ENCODE results near the gene NELFCD.

Gene NELFCD

DNA sequence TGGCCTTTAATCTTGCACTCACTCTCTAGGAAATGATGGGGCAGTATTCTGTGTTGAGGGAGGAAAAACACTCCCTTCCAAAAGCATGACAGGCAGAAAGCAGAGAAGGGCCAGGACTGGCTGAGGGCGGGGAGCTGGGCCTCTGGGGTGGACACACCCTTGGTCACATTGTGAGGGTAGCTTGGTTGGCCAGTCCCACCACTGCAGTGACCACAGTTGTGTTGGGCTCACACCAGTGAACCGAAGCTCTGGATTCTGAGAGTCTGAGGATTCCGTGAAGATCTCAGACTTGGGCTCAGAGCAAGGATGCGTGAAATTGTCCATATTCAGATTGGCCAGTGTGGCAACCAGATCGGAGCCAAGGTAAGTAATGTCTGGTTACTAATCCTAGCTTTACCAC, 38.2 kb downstream of the NELFCD start, which contains the start of gene TUBB1:
Gene TUBB1 (plus strand): TSS at position 213 of the 400 bp plus-strand sequence. CDS start 94 bp downstream, at position 307.
- no peak within 1 kb of the TSS for H3K4me3 ChIP-seq (ENCODE audit: low read depth, low read length)
- POLR2A ChIA-PET, result interaction anchor here (5.1 kb wide), 1 partner anchor 13 kb away, joined by 19 read pairs; the partner anchor contains the start of gene ATP5F1E
- peaks cover 3 to 17% of the 10 kb centered on the region in 2 experiments; a peak in 2 of 3 replicates for H3K36me3 ChIP-seq (ENCODE audit: control insufficient read depth in 2 of 2, insufficient read depth in 1 of 2, low read length in 2 of 2)
- CTCF ChIA-PET, result interaction anchor here (1.0 kb wide), 1 partner anchor 203 kb away, joined by 3 read pairs; no protein-coding TSS in a partner anchor
- H3K9me3 ChIP-seq (ENCODE audit: control insufficient read depth, insufficient read depth, low read depth, low read length), result no peaks in the 10 kb centered on the region
- no peaks in the 10 kb centered on the region for H3K4me1 ChIP-seq (ENCODE audit: control insufficient read depth, insufficient read depth, low read length)
- TF ChIP-seq, protein P1, sequence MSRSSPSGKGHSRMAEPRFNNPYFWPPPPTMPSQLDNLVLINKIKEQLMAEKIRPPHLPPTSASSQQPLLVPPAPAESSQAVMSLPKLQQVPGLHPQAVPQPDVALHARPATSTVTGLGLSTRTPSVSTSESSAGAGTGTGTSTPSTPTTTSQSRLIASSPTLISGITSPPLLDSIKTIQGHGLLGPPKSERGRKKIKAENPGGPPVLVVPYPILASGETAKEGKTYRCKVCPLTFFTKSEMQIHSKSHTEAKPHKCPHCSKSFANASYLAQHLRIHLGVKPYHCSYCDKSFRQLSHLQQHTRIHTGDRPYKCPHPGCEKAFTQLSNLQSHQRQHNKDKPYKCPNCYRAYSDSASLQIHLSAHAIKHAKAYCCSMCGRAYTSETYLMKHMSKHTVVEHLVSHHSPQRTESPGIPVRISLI (tag by site-specific recombination; IDR thresholded peaks at IDR 0.05), result no peak
- TF ChIP-seq, protein P2, sequence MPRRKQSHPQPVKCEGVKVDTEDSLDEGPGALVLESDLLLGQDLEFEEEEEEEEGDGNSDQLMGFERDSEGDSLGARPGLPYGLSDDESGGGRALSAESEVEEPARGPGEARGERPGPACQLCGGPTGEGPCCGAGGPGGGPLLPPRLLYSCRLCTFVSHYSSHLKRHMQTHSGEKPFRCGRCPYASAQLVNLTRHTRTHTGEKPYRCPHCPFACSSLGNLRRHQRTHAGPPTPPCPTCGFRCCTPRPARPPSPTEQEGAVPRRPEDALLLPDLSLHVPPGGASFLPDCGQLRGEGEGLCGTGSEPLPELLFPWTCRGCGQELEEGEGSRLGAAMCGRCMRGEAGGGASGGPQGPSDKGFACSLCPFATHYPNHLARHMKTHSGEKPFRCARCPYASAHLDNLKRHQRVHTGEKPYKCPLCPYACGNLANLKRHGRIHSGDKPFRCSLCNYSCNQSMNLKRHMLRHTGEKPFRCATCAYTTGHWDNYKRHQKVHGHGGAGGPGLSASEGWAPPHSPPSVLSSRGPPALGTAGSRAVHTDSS (tag by site-specific recombination; IDR thresholded peaks at IDR 0.05), result no peak
- TF ChIP-seq SALL2 (tag by site-specific recombination; IDR thresholded peaks at IDR 0.05; ENCODE audit: borderline replicate concordance) (no peak), ZNF223 (tag by site-specific recombination; IDR thresholded peaks at IDR 0.05) (no peak), ZNF677 (tag by site-specific recombination; IDR thresholded peaks at IDR 0.05) (no peak), ZNF24 (tag by site-specific recombination; IDR thresholded peaks at IDR 0.05) (no peak), ZNF416 (tag by site-specific recombination; IDR thresholded peaks at IDR 0.05) (no peak)
- H3K27ac ChIP-seq (ENCODE audit: extremely low read depth, low read depth, low read length), result no peak within 1 kb of the TSS

DNA sequence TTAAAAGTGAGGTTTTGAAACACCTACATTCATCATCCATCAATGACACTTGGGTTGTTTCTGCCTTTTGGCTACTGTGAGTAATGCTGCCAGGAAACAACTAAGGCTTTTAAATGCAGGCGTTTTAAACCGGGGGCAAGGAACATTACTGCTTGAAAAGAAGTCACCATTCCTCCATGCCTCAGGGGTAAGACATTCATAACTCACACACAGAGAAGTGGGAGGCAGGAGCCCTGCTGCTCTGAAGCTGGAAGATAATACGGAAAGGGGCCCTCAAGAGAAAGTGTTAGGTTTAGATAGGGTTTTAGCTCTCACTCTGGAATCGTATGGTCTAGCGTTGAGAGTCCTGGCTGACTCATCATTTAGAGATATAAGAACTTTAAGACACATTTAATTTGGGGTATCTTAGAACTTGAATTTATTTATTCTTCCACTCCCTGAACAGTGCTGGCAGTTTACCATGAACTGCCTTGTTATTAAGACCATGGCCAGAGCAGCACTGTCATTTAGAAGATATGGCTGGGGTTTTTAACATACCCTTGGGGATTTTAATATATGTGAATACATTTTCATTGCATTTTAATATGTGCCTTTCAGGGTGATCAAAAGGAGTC, 40.0 kb downstream of the NELFCD start:
- no peaks in the 10 kb centered on the region for H3K4me1 ChIP-seq (ENCODE audit: control insufficient read depth, insufficient read depth, low read length)
- CTCF ChIA-PET, result interaction anchor here (0.6 to 0.8 kb wide), 2 partner anchors 453 to 474 kb away, joined by 3 read pairs; no protein-coding TSS in a partner anchor
- H3K4me3 ChIP-seq (ENCODE audit: low read depth, low read length), result no peak overlapping the region
- POLR2A ChIA-PET, result interaction anchor here (0.5 to 1.9 kb wide), 2 partner anchors 11 to 39 kb away, joined by 3 to 9 read pairs; partner anchors contain the start of gene ATP5F1E
- H3K27ac ChIP-seq (ENCODE audit: extremely low read depth, low read depth, low read length), result no peak overlapping the region
- no peaks in the 10 kb centered on the region for H3K9me3 ChIP-seq (ENCODE audit: control insufficient read depth, insufficient read depth, low read depth, low read length)
- TF ChIP-seq OSR2 (tag by site-specific recombination; IDR thresholded peaks at IDR 0.05) (peak; percentile 34), ZNF121 (tag by site-specific recombination; IDR thresholded peaks at IDR 0.05) (no peak), ZNF391 (tag by site-specific recombination; IDR thresholded peaks at IDR 0.05; ENCODE audit: borderline replicate concordance, low read depth) (no peak), ZNF585B (tag by site-specific recombination; IDR thresholded peaks at IDR 0.05) (no peak), PRDM1 (tag by site-specific recombination; IDR thresholded peaks at IDR 0.05) (peak; percentile 33; the same call in 1 of the 2 replicates), ZIC2 (tag by site-specific recombination; IDR thresholded peaks at IDR 0.05) (peak; percentile 11; the same call in 1 of the 2 replicates), SP7 (tag by site-specific recombination; IDR thresholded peaks at IDR 0.05) (peak; percentile 78), ZNF843 (tag by site-specific recombination; IDR thresholded peaks at IDR 0.05) (no peak), ZNF600 (tag by site-specific recombination; IDR thresholded peaks at IDR 0.05) (no peak), ZNF501 (tag by site-specific recombination; IDR thresholded peaks at IDR 0.05) (no peak)
- TF ChIP-seq, protein P3, sequence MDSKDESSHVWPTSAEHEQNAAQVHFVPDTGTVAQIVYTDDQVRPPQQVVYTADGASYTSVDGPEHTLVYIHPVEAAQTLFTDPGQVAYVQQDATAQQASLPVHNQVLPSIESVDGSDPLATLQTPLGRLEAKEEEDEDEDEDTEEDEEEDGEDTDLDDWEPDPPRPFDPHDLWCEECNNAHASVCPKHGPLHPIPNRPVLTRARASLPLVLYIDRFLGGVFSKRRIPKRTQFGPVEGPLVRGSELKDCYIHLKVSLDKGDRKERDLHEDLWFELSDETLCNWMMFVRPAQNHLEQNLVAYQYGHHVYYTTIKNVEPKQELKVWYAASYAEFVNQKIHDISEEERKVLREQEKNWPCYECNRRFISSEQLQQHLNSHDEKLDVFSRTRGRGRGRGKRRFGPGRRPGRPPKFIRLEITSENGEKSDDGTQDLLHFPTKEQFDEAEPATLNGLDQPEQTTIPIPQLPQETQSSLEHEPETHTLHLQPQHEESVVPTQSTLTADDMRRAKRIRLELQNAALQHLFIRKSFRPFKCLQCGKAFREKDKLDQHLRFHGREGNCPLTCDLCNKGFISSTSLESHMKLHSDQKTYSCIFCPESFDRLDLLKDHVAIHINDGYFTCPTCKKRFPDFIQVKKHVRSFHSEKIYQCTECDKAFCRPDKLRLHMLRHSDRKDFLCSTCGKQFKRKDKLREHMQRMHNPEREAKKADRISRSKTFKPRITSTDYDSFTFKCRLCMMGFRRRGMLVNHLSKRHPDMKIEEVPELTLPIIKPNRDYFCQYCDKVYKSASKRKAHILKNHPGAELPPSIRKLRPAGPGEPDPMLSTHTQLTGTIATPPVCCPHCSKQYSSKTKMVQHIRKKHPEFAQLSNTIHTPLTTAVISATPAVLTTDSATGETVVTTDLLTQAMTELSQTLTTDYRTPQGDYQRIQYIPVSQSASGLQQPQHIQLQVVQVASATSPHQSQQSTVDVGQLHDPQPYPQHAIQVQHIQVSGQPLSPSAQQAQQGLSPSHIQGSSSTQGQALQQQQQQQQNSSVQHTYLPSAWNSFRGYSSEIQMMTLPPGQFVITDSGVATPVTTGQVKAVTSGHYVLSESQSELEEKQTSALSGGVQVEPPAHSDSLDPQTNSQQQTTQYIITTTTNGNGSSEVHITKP (tag by site-specific recombination; IDR thresholded peaks at IDR 0.05), result peak; percentile 28; the same call in 1 of the 2 replicates
- TF ChIP-seq, protein P4, sequence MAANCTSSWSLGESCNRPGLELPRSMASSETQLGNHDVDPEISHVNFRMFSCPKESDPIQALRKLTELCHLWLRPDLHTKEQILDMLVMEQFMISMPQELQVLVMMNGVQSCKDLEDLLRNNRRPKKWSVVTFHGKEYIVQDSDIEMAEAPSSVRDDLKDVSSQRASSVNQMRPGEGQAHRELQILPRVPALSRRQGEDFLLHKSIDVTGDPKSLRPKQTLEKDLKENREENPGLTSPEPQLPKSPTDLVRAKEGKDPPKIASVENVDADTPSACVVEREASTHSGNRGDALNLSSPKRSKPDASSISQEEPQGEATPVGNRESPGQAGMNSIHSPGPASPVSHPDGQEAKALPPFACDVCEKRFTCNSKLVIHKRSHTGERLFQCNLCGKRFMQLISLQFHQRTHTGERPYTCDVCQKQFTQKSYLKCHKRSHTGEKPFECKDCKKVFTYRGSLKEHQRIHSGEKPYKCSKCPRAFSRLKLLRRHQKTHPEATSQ (tag by site-specific recombination; IDR thresholded peaks at IDR 0.05), result no peak
- H3K36me3 ChIP-seq (ENCODE audit: control insufficient read depth in 2 of 2, insufficient read depth in 1 of 2, low read length in 2 of 2), result peaks cover 3 to 35% of the 10 kb centered on the region in 2 experiments; a peak in 2 of 3 replicates

Data from HEK293 (cell line).